OCI-LY7 (cell line): Measurements from ENCODE around the gene HNF1A.

Source experiments
- CTCF ChIP-seq: fragments of 200-600 bp; sonication (generic); conservative IDR thresholded peaks from 2 replicates; pipeline ENCODE4 v1.5.1; 2014; ENCODE audit warnings: mild to moderate bottlenecking, antibody characterized with exemption, low read length, moderate library complexity, mixed read lengths
- EZH2phosphoT487 ChIP-seq: fragments of 200-600 bp; sonication (generic); IDR thresholded peaks from 2 replicates; pipeline ENCODE4 v1.6.1; 2018; ENCODE audit warnings: low read depth, borderline replicate concordance, mild to moderate bottlenecking, mixed run types, antibody characterized with exemption, low read length, moderate library complexity, mixed read lengths

GRCh38 chr12:121026274-121027045, 48.1 kb downstream of the HNF1A start:
- no peak; the same call in 1 of the 2 replicates for TF ChIP-seq CTCF
- TF ChIP-seq EZH2phosphoT487: no peak
